Skin epidermis (tissue), 12 donors: ENCODE results near the gene CCN6.
A peak's percentile ranks its signal among the peaks of the same experiment; 100 is the strongest.
"Not testable (repeated sequence)": the region's sequence is repeated elsewhere in the genome, so short reads cannot be mapped to it uniquely, and the experiment has no call there.

ENCODE experiments used
- H3K27ac ChIP-seq, 21 experiments: fragments of 200-600 bp; sonication (generic) in 11 of 21; one replicate each; pipeline ENCODE4 v1.5.0; 2020; ENCODE audit warnings: mild to moderate bottlenecking in 3 of 21, inconsistent platforms in 2 of 21, moderate library complexity in 2 of 21
- H3K4me3 ChIP-seq, 7 experiments: fragments of 200-600 bp; sonication (generic) in 2 of 7; one replicate each; pipeline ENCODE4 v1.5.0; 2020; ENCODE audit warnings: inconsistent platforms in 2 of 7, mild to moderate bottlenecking in 2 of 7, moderate library complexity in 1 of 7

CCN6 gene

GRCh38 chr6:112044856-112045255 lies 9.0 kb upstream of the CCN6 start:
- Histone ChIP-seq H3K4me3 (no peak overlapping the region), H3K27ac (peak overlapping the region in 3 of 21 experiments; percentile 8 to 48 (median 23))

- H3K4me3 ChIP-seq, H3K27ac ChIP-seq: not testable (repeated sequence)
Observed at GRCh38 chr6:112047523-112047922, 6.4 kb upstream of the CCN6 start.

GRCh38 chr6:112049026-112049799 lies 4.7 kb upstream of the CCN6 start:
- H3K27ac ChIP-seq = no peak overlapping the region
- H3K4me3 ChIP-seq = no peak overlapping the region

GRCh38 chr6:112049996-112050395 lies 3.9 kb upstream of the CCN6 start:
- Histone ChIP-seq H3K4me3 (no peak overlapping the region), H3K27ac (no peak overlapping the region)

DNA sequence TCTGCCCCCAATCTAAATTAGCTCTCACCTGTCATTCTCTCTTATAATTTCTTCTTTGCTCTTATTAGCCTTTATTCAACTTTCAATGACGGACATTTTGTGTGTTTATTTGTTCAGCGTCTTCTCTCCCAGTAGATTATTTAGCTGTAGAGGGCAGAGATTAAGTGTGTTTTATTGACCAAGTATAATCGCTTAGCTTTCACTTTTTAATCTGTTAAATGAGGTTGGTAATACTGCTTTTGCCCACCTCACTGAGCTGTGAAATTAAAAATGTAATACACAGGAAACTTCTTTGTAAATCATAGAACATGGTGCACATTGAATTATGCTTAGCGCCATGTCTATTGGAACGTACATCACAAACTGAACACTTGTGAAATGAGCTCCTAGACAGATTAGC lies 3.5 kb upstream of the CCN6 start:
- Histone ChIP-seq H3K4me3 (no peak overlapping the region), H3K27ac (no peak overlapping the region)

DNA sequence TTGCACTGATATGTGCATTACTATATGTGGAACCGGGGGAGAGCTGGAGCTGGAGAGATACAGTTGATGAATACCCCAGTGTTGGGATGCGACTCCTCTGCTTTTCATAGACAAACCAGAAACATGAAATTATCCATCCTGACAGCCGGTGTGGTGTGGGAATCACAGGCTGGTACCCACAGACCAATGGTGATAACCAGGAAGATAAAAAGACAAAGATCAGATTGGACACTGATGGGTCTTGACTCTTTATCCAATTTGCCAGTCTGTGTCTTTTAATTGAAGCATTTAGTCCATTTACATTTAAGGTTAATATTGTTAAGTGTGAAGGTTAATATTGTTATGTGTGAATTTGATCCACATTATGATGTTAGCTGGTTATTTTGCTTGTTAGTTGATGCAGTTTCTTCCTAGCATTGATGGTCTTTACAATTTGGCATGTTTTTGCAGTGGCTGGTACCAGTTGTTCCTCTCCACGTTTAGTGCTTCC lies 2.6 kb upstream of the CCN6 start:
- H3K4me3 ChIP-seq = not testable (repeated sequence)

DNA sequence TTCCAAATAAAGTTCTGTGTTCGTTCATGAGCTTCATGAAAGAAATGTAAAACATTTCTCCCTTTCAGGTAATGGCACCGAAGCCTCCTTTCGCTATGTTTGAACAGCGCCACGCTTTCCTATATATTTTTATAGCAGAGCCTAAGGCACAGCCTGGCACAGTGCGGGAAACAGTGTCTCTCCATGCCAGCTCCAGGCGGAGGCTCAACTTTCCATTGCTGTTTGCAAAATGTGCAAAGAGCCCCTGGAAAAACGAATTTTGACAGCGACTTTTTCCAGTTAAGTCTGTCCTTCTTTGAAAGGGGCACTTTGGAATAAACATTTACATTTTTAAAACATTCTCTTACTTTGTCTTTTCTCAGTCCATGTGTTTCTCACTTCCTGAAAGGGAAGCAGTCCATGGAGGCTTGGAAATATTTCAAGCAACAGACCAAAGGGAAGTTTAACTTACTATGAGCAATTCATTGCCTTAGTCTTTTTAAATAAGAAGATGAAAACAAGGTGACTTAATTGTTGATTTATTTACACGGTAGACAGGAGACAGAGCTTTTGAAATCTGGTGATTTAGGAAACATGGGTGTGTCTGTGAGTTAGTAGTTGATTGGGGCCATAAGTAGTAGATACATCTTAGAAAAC lies 769 bp downstream of the CCN6 start:
- peak overlapping the region in 4 of 21 experiments; percentile 3 to 63 (median 27) for H3K27ac ChIP-seq

More for the DNA sequence above, 2.6 kb upstream of the CCN6 start:
- not testable (repeated sequence) for H3K27ac ChIP-seq

DNA sequence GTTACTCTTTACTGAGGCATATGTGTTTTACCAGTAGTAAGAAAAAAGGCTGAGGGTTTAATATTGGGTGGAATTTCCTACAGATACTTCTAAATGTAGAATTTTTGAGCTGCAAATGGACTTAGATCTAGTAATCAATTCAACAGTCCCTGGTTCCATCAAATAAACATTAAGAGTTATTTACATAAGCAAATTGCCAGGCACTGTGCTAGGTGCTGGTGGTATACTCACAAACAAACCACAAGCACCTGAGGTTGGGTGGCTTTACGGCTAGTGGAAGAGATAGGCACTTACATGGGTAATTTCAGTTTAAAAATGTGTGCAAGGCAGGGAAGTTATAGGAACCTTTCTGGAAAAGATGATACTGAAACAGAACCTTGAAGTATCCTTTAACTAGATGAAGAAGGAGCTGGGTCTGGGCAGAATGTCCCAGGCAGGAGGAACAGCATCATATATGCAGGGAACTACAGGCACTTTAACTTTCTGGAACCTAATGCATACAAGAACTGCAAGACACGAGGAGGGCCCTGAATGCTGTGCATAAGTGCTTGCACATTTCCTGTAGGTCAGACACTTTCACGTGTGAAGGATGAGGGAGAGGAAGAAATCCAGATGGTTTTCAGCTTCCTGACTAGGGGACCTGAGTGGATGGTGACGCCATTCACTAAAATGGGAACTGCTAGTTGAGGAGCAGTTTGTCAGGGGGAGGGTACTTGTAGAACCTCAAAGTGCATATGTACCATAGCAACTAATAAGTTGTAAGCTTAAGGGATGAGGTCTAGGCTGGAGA lies 4.5 kb downstream of the CCN6 start:
- Histone ChIP-seq H3K27ac (no peak overlapping the region), H3K4me3 (no peak overlapping the region)

More for the DNA sequence above, 769 bp downstream of the CCN6 start:
- peak overlapping the region in 1 of 7 experiments; percentile 5 for H3K4me3 ChIP-seq

DNA sequence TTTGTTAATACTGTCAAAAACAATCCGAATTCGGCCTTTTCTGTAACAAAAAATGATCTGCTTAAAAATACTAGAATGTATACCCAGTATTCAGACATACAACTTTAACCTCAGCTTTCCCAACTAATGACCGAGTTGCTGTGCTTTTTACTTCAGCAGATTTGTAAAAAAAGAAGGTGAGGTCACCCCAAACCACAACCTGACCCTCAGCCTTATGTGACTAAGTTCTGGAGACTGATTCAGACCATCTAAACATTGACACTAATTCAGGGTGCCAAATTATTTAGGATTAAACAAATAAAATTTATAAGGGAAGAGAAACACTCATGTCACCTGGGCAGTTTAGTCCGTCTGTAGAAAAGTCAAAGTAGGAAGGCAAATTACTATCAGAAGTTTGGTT lies 7.7 kb downstream of the CCN6 start:
- Histone ChIP-seq H3K27ac (no peak overlapping the region), H3K4me3 (no peak overlapping the region)

GRCh38 chr6:112062966-112063365 lies 9.1 kb downstream of the CCN6 start:
- no peak overlapping the region for H3K27ac ChIP-seq
- no peak overlapping the region for H3K4me3 ChIP-seq

- Histone ChIP-seq H3K27ac (no peak overlapping the region), H3K4me3 (no peak overlapping the region)
Observed at GRCh38 chr6:112065426-112065986, 11.6 kb downstream of the CCN6 start.

DNA sequence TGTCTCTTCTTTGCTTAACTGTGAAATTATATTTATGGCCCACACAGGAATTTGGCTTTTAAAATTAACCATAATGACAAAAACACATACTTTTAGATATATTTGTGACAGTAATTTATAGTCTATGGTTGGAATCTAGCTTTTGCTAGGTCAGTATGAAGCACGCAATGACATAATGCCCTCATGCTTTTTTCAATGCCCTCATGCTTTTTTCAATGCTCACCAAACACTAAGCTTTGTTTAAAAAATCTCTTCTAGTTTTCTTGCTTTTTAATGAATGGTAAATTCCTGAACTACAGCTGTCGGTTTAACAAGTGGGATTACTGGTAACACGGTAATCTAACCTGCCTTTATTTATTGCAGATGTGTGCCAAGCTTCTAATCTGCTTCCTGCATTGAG lies 12.7 kb downstream of the CCN6 start:
- no peak overlapping the region for H3K27ac ChIP-seq
- H3K4me3 ChIP-seq = no peak overlapping the region

- no peak overlapping the region for H3K4me3 ChIP-seq
- no peak overlapping the region for H3K27ac ChIP-seq
Observed at GRCh38 chr6:112081569-112081968, 27.7 kb downstream of the CCN6 start.

DNA sequence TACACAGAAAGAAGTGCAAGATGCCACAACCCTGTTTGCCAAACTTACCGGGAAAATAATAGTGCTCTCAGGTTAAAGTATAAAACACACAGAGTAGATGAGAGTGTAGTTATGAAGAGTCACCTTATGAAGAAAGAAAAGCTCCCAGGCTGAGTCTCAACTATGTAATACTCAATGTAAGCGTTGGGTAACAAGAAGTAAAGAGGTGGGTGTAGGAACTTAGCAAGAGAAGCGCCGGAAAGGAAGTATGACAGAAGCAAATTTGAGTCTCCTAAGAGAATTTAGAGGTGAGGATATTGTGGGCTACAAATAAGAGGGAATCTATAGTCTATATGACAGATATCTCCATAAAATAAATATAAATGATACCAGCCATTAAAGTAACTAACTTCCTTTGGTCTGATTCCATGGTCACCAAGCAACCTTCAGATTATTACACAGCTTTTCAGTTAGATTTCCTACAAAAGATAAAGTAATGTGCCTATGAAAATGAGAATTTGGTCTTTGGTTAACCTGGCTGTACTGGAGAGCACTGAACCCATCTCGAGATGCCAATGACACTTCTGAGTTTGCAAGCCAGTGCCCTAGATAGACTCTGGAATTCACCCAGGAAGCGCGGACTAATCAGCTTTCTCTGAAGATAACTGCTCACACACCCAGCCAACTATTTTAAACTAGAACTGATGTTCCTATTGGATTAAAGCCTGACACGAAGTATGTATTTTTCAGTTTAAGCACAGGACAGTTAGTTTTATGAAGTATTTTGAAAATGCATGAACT lies 31.6 kb downstream of the CCN6 start:
- Histone ChIP-seq H3K4me3 (no peak overlapping the region), H3K27ac (no peak overlapping the region)

GRCh38 chr6:112086744-112087135 lies 32.8 kb downstream of the CCN6 start:
- peak overlapping the region in 20 of 21 experiments; percentile 65 to 91 (median 84) for H3K27ac ChIP-seq
- peak overlapping the region; percentile 63 to 89 (median 81) for H3K4me3 ChIP-seq

GRCh38 chr6:112087136-112087911 lies 33.4 kb downstream of the CCN6 start, which contains the start of the genes FAM229B and TUBE1:
Gene FAM229B, plus strand, starts transcription at chr6:112087591. Its CDS starts 11,693 bp downstream, at chr6:112099284.
Gene TUBE1, minus strand, starts transcription at chr6:112087482. Its CDS starts 48 bp downstream, at chr6:112087434.
- peak within 1 kb of the TSS; percentile 39 to 91 (median 83) for H3K27ac ChIP-seq

GRCh38 chr6:112087916-112088315 lies 34.0 kb downstream of the CCN6 start:
- peak overlapping the region in 19 of 21 experiments; percentile 65 to 91 (median 84) for H3K27ac ChIP-seq
- peak overlapping the region; percentile 63 to 89 (median 81) for H3K4me3 ChIP-seq

More at GRCh38 chr6:112087136-112087911, 33.4 kb downstream of the CCN6 start, which contains the start of the genes FAM229B and TUBE1:
- peak within 1 kb of the TSS; percentile 63 to 89 (median 81) for H3K4me3 ChIP-seq

- H3K27ac ChIP-seq = no peak overlapping the region
- no peak overlapping the region for H3K4me3 ChIP-seq
Observed at GRCh38 chr6:112096901-112097300, 43.0 kb downstream of the CCN6 start.
